Measurements from ENCODE around the gene IVNS1ABP. TPM values are rescaled to one million over a fixed set of nuclear protein-coding genes. Genes with fewer than 3 reads are reported as not detected.

Gene IVNS1ABP
- total and polyA plus RNA-seq, 9 of the 15 experiments (the other 6 are each of a cell fraction or from before 2014, with no cell fraction given) = 30.6 to 126 (median 77.7) TPM

GRCh38 chr1:185341196-185341781, 24.2 kb upstream of the IVNS1ABP start:
- Histone ChIP-seq H3K9me3 (replicated peaks; ENCODE audit: control insufficient read depth, insufficient read depth, low read depth, low read length) (no peaks in the 10 kb centered on the region), H3K9ac (ENCODE audit: insufficient read depth in 1 of 2, low read depth in 2 of 2, low read length in 2 of 2) (no peak overlapping the region), H3K36me3 (ENCODE audit: control insufficient read depth, insufficient read depth, low read length) (no peaks in the 10 kb centered on the region), H3K27me3 (ENCODE audit: control insufficient read depth in 2 of 2, insufficient read depth in 2 of 2, low read length in 2 of 2) (no peaks in the 10 kb centered on the region), H4K20me1 (replicated peaks; ENCODE audit: control insufficient read depth, insufficient read depth, low read length) (no peaks in the 10 kb centered on the region), H3K4me2 (ENCODE audit: insufficient read depth, low read length) (no peak overlapping the region), H3K4me1 (replicated peaks in 1 of 2; ENCODE audit: control insufficient read depth in 2 of 2, insufficient read depth in 2 of 2, low read length in 2 of 2) (no peaks in the 10 kb centered on the region; a peak in 1 of 5 replicates), H2AFZ (ENCODE audit: low read depth, low read length) (no peak overlapping the region), H3K9me1 (ENCODE audit: control insufficient read depth, insufficient read depth, low read length) (no peaks in the 10 kb centered on the region), H3K4me3 (no peak overlapping the region), H3K79me2 (ENCODE audit: control insufficient read depth, insufficient read depth, low read length) (no peaks in the 10 kb centered on the region), H3K27ac (ENCODE audit: extremely low read depth, low read depth, low read length) (no peak overlapping the region)
- intact Hi-C loops (cut with micrococcal nuclease) = no loop called here
- POLR2A ChIA-PET = interaction anchor here (0.5 to 0.8 kb wide), 5 partner anchors 8 to 943 kb away, joined by 3 to 5 read pairs (median 3); no protein-coding TSS in a partner anchor
- DNase-seq (ENCODE audit: extremely low read depth in 1 of 4, low spot score in 3 of 4) (no peak), ATAC-seq (no peak), FAIRE-seq (no peak)
- no TSS peak for BruUV-seq (replicated peaks)
- CTCF ChIA-PET (ENCODE audit: low intra/inter-chr PET ratio) = no interaction called here
- in situ Hi-C loops (cut with MboI) = no loop called here
- TF ChIP-seq FOXA1 (IDR thresholded peaks at IDR 0.05; ENCODE audit: borderline replicate concordance) = no peak
- TF ChIP-seq ZNF41 (CRISPR knock-in tag; conservative IDR thresholded peaks at IDR 0.05) = peak; percentile 80
- TF ChIP-seq ZBTB33 (CRISPR knock-in tag; IDR thresholded peaks at IDR 0.05) = no peak
- TF ChIP-seq TEAD2 (tag; IDR thresholded peaks at IDR 0.05) = 0 out of 2 replicates have a peak, but pooled peaks have one; percentile 37
- TF ChIP-seq ZNF77 (CRISPR knock-in tag; IDR thresholded peaks at IDR 0.05) = no peak
- no peak for TF ChIP-seq CBFA2T2 (conservative IDR thresholded peaks at IDR 0.05)
- TF ChIP-seq TEAD1 (CRISPR knock-in tag; IDR thresholded peaks at IDR 0.05) = peak in 1 of 2 experiments; percentile 83; a peak in 2 of 4 replicates
- no peak for TF ChIP-seq THRAP3 (IDR thresholded peaks at IDR 0.05; ENCODE audit: borderline replicate concordance)
- no peak for TF ChIP-seq PHF8 (IDR thresholded peaks at IDR 0.05; ENCODE audit: borderline replicate concordance, low read length)
- no peak for TF ChIP-seq CBX1 (IDR thresholded peaks at IDR 0.05; ENCODE audit: low read depth)
- TF ChIP-seq ZNF282 (CRISPR knock-in tag; IDR thresholded peaks at IDR 0.05) = no peak
- peak; percentile 58; the same call in 1 of the 2 replicates for TF ChIP-seq ZNF175 (CRISPR knock-in tag; IDR thresholded peaks at IDR 0.05; ENCODE audit: low read depth)
- TF ChIP-seq FOXO4 (CRISPR knock-in tag; IDR thresholded peaks at IDR 0.05) = no peak
- TF ChIP-seq HNRNPK (IDR thresholded peaks at IDR 0.05; ENCODE audit: low read depth, low read length, poor library complexity, severe bottlenecking) = no peak
- peak; percentile 52; the same call in 1 of the 2 replicates for TF ChIP-seq SMAD4 (CRISPR knock-in tag; conservative IDR thresholded peaks at IDR 0.05)
- TF ChIP-seq DMBX1 (CRISPR knock-in tag; IDR thresholded peaks at IDR 0.05; ENCODE audit: borderline replicate concordance) = peak; percentile 88
- TF ChIP-seq DDX20 (tag; IDR thresholded peaks at IDR 0.05; ENCODE audit: low read depth) = peak; percentile 81
- no peak for TF ChIP-seq FOXM1 (IDR thresholded peaks at IDR 0.05; ENCODE audit: low read depth)
- TF ChIP-seq FOXM1 (CRISPR knock-in tag; IDR thresholded peaks at IDR 0.05; ENCODE audit: low read depth) = no peak
- peak; percentile 79; the same call in 1 of the 2 replicates for TF ChIP-seq ILK (tag; IDR thresholded peaks at IDR 0.05; ENCODE audit: borderline replicate concordance, low read depth)
- TF ChIP-seq HDAC8 (tag; IDR thresholded peaks at IDR 0.05) = peak; percentile 88; the same call in 1 of the 2 replicates
